ENCODE measurements around the gene OVCA2.

- TF ChIP-seq CTCF (IDR thresholded peaks at IDR 0.05) (no peak), POLR2A (IDR thresholded peaks at IDR 0.05) (no peak)
Measured at GRCh38 chr17:2023692-2024571, 17.9 kb upstream of the OVCA2 start.

Measured in testis (tissue), 2 donors.